GM23338 (cell line): ENCODE measurements around the gene NF1. TPM values are rescaled to one million over a fixed set of nuclear protein-coding genes. Genes with fewer than 3 reads are reported as not detected.

ENCODE experiments used
- ATAC-seq: fragments of 200-7000 bp; cut with Tn5 transposase; 3 replicates; pipeline ENCODE4 v1.9.1; 2020
- DNase-seq: peaks from one replicate; pipeline ENCODE4 v3.0.0-alpha.2; 2015; ENCODE audit warnings: low spot score
- H2AFZ ChIP-seq: fragments of 200-600 bp; sonication (generic); 2 replicates; pipeline ENCODE4 v1.8.0; 2016; ENCODE audit warnings: antibody characterized with exemption, mild to moderate bottlenecking, moderate library complexity
- H3F3A ChIP-seq: fragments of 200-600 bp; sonication (generic); replicated peaks from 2 replicates; pipeline ENCODE4 v1.8.0; 2017; ENCODE audit warnings: antibody characterized with exemption, mixed run types, low read depth
- H3K27ac ChIP-seq: fragments of 200-600 bp; sonication (generic); 2 replicates; pipeline ENCODE4 v1.6.1; 2016; ENCODE audit warnings: low read depth
- H3K27me3 ChIP-seq: fragments of 200-600 bp; sonication (generic); 2 replicates; pipeline ENCODE4 v1.8.0; 2016; ENCODE audit warnings: mild to moderate bottlenecking, mixed run types, moderate library complexity; ENCODE audit not compliant: insufficient read depth
- H3K36me3 ChIP-seq: fragments of 200-600 bp; sonication (generic); 2 replicates; pipeline ENCODE4 v1.8.0; 2016; ENCODE audit warnings: mild to moderate bottlenecking; ENCODE audit not compliant: insufficient read depth
- H3K4me1 ChIP-seq: fragments of 200-600 bp; sonication (generic); 2 replicates; pipeline ENCODE4 v1.8.0; 2016; ENCODE audit warnings: mild to moderate bottlenecking, moderate library complexity; ENCODE audit not compliant: insufficient read depth
- H3K4me2 ChIP-seq: fragments of 200-600 bp; sonication (generic); 2 replicates; pipeline ENCODE4 v1.7.1; 2017; ENCODE audit warnings: mixed run types
- H3K4me3 ChIP-seq: fragments of 200-600 bp; sonication (generic); 2 replicates; pipeline ENCODE4 v1.6.1; 2016; ENCODE audit warnings: mixed run types
- H3K79me2 ChIP-seq: fragments of 200-600 bp; sonication (generic); replicated peaks from 2 replicates; pipeline ENCODE4 v1.8.0; 2017; ENCODE audit warnings: mild to moderate bottlenecking; ENCODE audit not compliant: insufficient read depth
- H3K9me2 ChIP-seq: fragments of 200-600 bp; sonication (generic); 2 replicates; pipeline ENCODE4 v1.8.0; 2017; ENCODE audit not compliant: insufficient read depth
- H4K20me1 ChIP-seq: fragments of 200-600 bp; sonication (generic); replicated peaks from 2 replicates; pipeline ENCODE4 v1.8.0; 2017; ENCODE audit warnings: mild to moderate bottlenecking; ENCODE audit not compliant: insufficient read depth
- H3K27ac Mint-ChIP-seq: 2 replicates; pipeline ENCODE4 v1.8.0; 2020; ENCODE audit warnings: inconsistent platforms, mild to moderate bottlenecking, moderate library complexity, mixed read lengths
- H3K27me3 Mint-ChIP-seq: 3 replicates; pipeline ENCODE4 v1.8.0; 2022; ENCODE audit warnings: low read depth, mild to moderate bottlenecking, moderate library complexity, mixed read lengths, inconsistent platforms; ENCODE audit not compliant: insufficient read depth, poor library complexity
- H3K36me3 Mint-ChIP-seq: 3 replicates; pipeline ENCODE4 v1.8.0; 2021; ENCODE audit warnings: low read depth, mild to moderate bottlenecking, inconsistent platforms, moderate library complexity, mixed read lengths
- H3K4me1 Mint-ChIP-seq: 3 replicates; pipeline ENCODE4 v1.8.0; 2020; ENCODE audit warnings: mild to moderate bottlenecking, inconsistent platforms, mixed read lengths
- H3K4me3 Mint-ChIP-seq: 3 replicates; pipeline ENCODE4 v1.8.0; 2021; ENCODE audit warnings: moderate library complexity, mild to moderate bottlenecking, inconsistent platforms, mixed read lengths
- H3K9me3 Mint-ChIP-seq: 3 replicates; pipeline ENCODE4 v1.8.0; 2020; ENCODE audit warnings: moderate library complexity, mild to moderate bottlenecking, inconsistent platforms, mixed read lengths
- ETS1 ChIP-seq: IDR thresholded peaks from 2 replicates; pipeline ENCODE4 v1.6.1; 2016; ENCODE audit warnings: antibody characterized with exemption
- EZH2 ChIP-seq: fragments of 200-600 bp; sonication (generic); IDR thresholded peaks from one replicate; pipeline ENCODE4 v1.8.0; 2017; ENCODE audit warnings: antibody characterized with exemption, mild to moderate bottlenecking, low read depth; ENCODE audit not compliant: unreplicated experiment
- EZH2phosphoT487 ChIP-seq: fragments of 200-600 bp; sonication (generic); IDR thresholded peaks from one replicate; pipeline ENCODE4 v1.8.1; 2018; ENCODE audit warnings: antibody characterized with exemption; ENCODE audit not compliant: unreplicated experiment
- JUNB ChIP-seq: IDR thresholded peaks from one replicate; pipeline ENCODE4 v1.6.1; 2016; ENCODE audit warnings: antibody characterized with exemption; ENCODE audit not compliant: unreplicated experiment
- NANOG ChIP-seq: IDR thresholded peaks from 2 replicates; pipeline ENCODE4 v1.6.1; 2016; ENCODE audit warnings: antibody characterized with exemption, borderline replicate concordance
- POLR2AphosphoS5 ChIP-seq: IDR thresholded peaks from 2 replicates; pipeline ENCODE4 v1.6.1; 2016; ENCODE audit warnings: antibody characterized with exemption, low read depth
- REST ChIP-seq: IDR thresholded peaks from one replicate; pipeline ENCODE4 v1.6.1; 2018; ENCODE audit warnings: antibody characterized with exemption; ENCODE audit not compliant: unreplicated experiment
- STAT1 ChIP-seq: IDR thresholded peaks from one replicate; pipeline ENCODE4 v1.6.1; 2016; ENCODE audit warnings: antibody characterized with exemption; ENCODE audit not compliant: unreplicated experiment
- ZNF114 ChIP-seq: fragments of 250-450 bp; sonication (Bioruptor Pico); IDR thresholded peaks from 2 replicates; pipeline ENCODE4 v1.5.0; 2020; ENCODE audit warnings: mild to moderate bottlenecking, moderate library complexity
- ZNF331 ChIP-seq: fragments of 250-450 bp; sonication (Bioruptor Pico); IDR thresholded peaks from 2 replicates; pipeline ENCODE4 v1.5.0; 2020; ENCODE audit warnings: low read depth, mild to moderate bottlenecking, moderate library complexity
- ZNF462 ChIP-seq: fragments of 250-450 bp; sonication (Bioruptor Pico); IDR thresholded peaks from 2 replicates; pipeline ENCODE4 v1.5.0; 2020; ENCODE audit warnings: mild to moderate bottlenecking, moderate library complexity
- polyA plus RNA-seq: library from polyadenylated mRNA; unstranded; fragments of >200 nt; fragmentation: Nextera tagmentation; extraction: Ambion mirVana; gene quantifications from 2 replicates; pipeline ENCODE4 v1.2.1, GENCODE V29; 2016
- total RNA-seq: library from RNA; depleted of rRNA; stranded (reverse); fragments of >200 nt; shearing (Covaris generic); gene quantifications from 2 replicates; pipeline ENCODE4 v1.2.3, GENCODE V29; 2014

NF1 gene
- total and polyA plus RNA-seq, 2 experiments from 2014 or later, result 16.3 to 49.7 TPM

GRCh38 chr17:31424944-31425281, 330.1 kb downstream of the NF1 start (continued):
- TF ChIP-seq ZNF462 (CRISPR knock-in tag) (no peak), NANOG (no peak), EZH2 (no peak), STAT1 (no peak), ZNF331 (CRISPR knock-in tag) (no peak), ZNF114 (CRISPR knock-in tag) (no peak)

- Mint-ChIP-seq H3K4me1 (peaks cover 11% of the 10 kb centered on the region), H3K4me3 (no peak overlapping the region; the same call in 2 of the 3 replicates), H3K9me3 (no peaks in the 10 kb centered on the region), H3K36me3 (no peaks in the 10 kb centered on the region), H3K27me3 (peaks cover 9% of the 10 kb centered on the region), H3K27ac (peak overlapping the region; percentile 76)
- Histone ChIP-seq H3K27me3 (no peaks in the 10 kb centered on the region), H3K4me1 (peaks cover 18% of the 10 kb centered on the region), H3K36me3 (no peaks in the 10 kb centered on the region), H3K9me2 (no peaks in the 10 kb centered on the region), H3K79me2 (no peaks in the 10 kb centered on the region), H3F3A (no peaks in the 10 kb centered on the region), H3K4me2 (peak overlapping the region; percentile 37), H2AFZ (no peak overlapping the region), H4K20me1 (no peaks in the 10 kb centered on the region), H3K27ac (peak overlapping the region; percentile 40; the same call in 1 of the 2 replicates), H3K4me3 (no peak overlapping the region)
- TF ChIP-seq REST, result no peak
- no peak for TF ChIP-seq ETS1
- TF ChIP-seq ZNF114 (CRISPR knock-in tag), result no peak
- TF ChIP-seq POLR2AphosphoS5, result no peak
- TF ChIP-seq JUNB, result no peak
- no peak for TF ChIP-seq EZH2
- TF ChIP-seq EZH2phosphoT487, result no peak
- TF ChIP-seq ZNF331 (CRISPR knock-in tag), result no peak
- no peak for TF ChIP-seq STAT1
- ATAC-seq, result peak; percentile 88
- peak; percentile 62 for DNase-seq
These were observed 330.7 kb downstream of the NF1 start for GRCh38 chr17:31425282-31426040.
